Stomach (tissue), 4 donors: ENCODE results near the gene CD44.

ENCODE experiments used
- CTCF ChIP-seq, 7 experiments: fragments of 450-650 bp in 4 of 7; fragments of 200-600 bp in 3 of 7; sonication (generic) in 3 of 7; IDR thresholded peaks; one replicate each; pipeline ENCODE4 v1.5.1; 2016 to 2019; ENCODE audit warnings: antibody characterized with exemption in 7 of 7, control low read depth in 2 of 7, mild to moderate bottlenecking in 1 of 7
- POLR2A ChIP-seq, 4 donors: fragments of 450-650 bp; IDR thresholded peaks; one replicate each; pipeline ENCODE4 v1.6.1; 2016; ENCODE audit warnings: antibody characterized with exemption in 4 of 4, control low read depth in 2 of 4, mild to moderate bottlenecking in 1 of 4, moderate library complexity in 1 of 4

GRCh38 chr11:35100013-35100383, 39.0 kb upstream of the CD44 start:
- no peak for TF ChIP-seq CTCF (IDR thresholded peaks at IDR 0.05)
- no peak for TF ChIP-seq POLR2A (IDR thresholded peaks at IDR 0.05)
